Endodermal cell (in vitro differentiated cells): ENCODE data around the gene RAB24. TPM values are rescaled to one million over a fixed set of nuclear protein-coding genes. Genes with fewer than 3 reads are reported as not detected.

Experiments used
- DNase-seq: peaks from one replicate; pipeline ENCODE4 v3.0.0-alpha.2; 2017
- H3K27ac ChIP-seq: 2 replicates; pipeline ENCODE4 v1.5.1; 2013; ENCODE audit warnings: mild to moderate bottlenecking, low read depth, low read length, moderate library complexity
- H3K27me3 ChIP-seq: 2 replicates; pipeline ENCODE4 v1.6.1; 2013; ENCODE audit warnings: mild to moderate bottlenecking, low read length, moderate library complexity; ENCODE audit not compliant: insufficient read depth, control insufficient read depth, poor library complexity, severe bottlenecking
- H3K36me3 ChIP-seq: 2 replicates; pipeline ENCODE4 v1.7.0; 2013; ENCODE audit warnings: mild to moderate bottlenecking, low read length, moderate library complexity; ENCODE audit not compliant: control insufficient read depth, insufficient read depth
- H3K4me1 ChIP-seq: one replicate; pipeline ENCODE4 v1.7.0; 2013; ENCODE audit warnings: low read length; ENCODE audit not compliant: control insufficient read depth, insufficient read depth
- H3K4me3 ChIP-seq: 2 replicates; pipeline ENCODE4 v1.5.1; 2013; ENCODE audit warnings: mild to moderate bottlenecking, low read length, moderate library complexity
- H3K9ac ChIP-seq: 2 replicates; pipeline ENCODE4 v1.6.1; 2013; ENCODE audit warnings: mild to moderate bottlenecking, low read length, moderate library complexity; ENCODE audit not compliant: poor library complexity, severe bottlenecking; ENCODE audit errors: extremely low read depth
- H3K9me3 ChIP-seq: 2 replicates; pipeline ENCODE4 v1.6.1; 2013; ENCODE audit warnings: mild to moderate bottlenecking, low read length, moderate library complexity; ENCODE audit not compliant: control insufficient read depth
- H3K27ac Mint-ChIP-seq: 2 replicates; pipeline ENCODE4 v1.8.0; 2020; ENCODE audit warnings: mixed read lengths
- H3K27me3 Mint-ChIP-seq: 2 replicates; pipeline ENCODE4 v1.8.0; 2021; ENCODE audit warnings: mild to moderate bottlenecking, mixed read lengths; ENCODE audit not compliant: insufficient read depth
- H3K36me3 Mint-ChIP-seq: 2 replicates; pipeline ENCODE4 v1.8.0; 2020; ENCODE audit warnings: low read depth, mixed read lengths
- H3K4me1 Mint-ChIP-seq: 2 replicates; pipeline ENCODE4 v1.8.0; 2020; ENCODE audit warnings: mixed read lengths
- H3K4me3 Mint-ChIP-seq: 2 replicates; pipeline ENCODE4 v1.8.0; 2020; ENCODE audit warnings: mild to moderate bottlenecking, moderate library complexity, mixed read lengths
- H3K9me3 Mint-ChIP-seq: 2 replicates; pipeline ENCODE4 v1.8.0; 2020; ENCODE audit warnings: mild to moderate bottlenecking, mixed read lengths
- CTCF ChIP-seq: fragments of 200-600 bp; sonication (generic); conservative IDR thresholded peaks from 2 replicates; pipeline ENCODE4 v1.5.0; 2021; ENCODE audit warnings: antibody characterized with exemption, mild to moderate bottlenecking
- WGBS, 2 experiments: methylation state at CpG; one replicate each; pipeline versions ENCODE4 v1.1.5 to v1.1.7; 2013; ENCODE audit warnings: missing lambda C conversion rate in 2 of 2, mixed read lengths in 1 of 2; ENCODE audit not compliant: insufficient coverage in 1 of 2, insufficient read length in 1 of 2; 5-methylcytosine and 5-hydroxymethylcytosine counted together
- total RNA-seq, 2 donors: library from RNA; stranded (reverse); fragmentation: NEBNext Ultra II Directional in 1 of 2; extraction: Animal tissue kit (Norgen Biotek cat#: 25700) in 1 of 2; gene quantifications; 2 replicates in 1 of 2; 3 replicates in 1 of 2; pipeline ENCODE4 v1.2.1, GENCODE V29; 2021

Gene RAB24
- total RNA-seq, 2 donors from 2014 or later = 13.8 to 25.1 TPM

GRCh38 chr5:177301503-177302165 lies 1.9 kb downstream of the RAB24 start:
- Mint-ChIP-seq H3K36me3 (peaks cover 37% of the 10 kb centered on the region), H3K9me3 (no peaks in the 10 kb centered on the region), H3K4me1 (peaks cover 54% of the 10 kb centered on the region), H3K27me3 (no peaks in the 10 kb centered on the region), H3K4me3 (peak overlapping the region; percentile 81), H3K27ac (peak overlapping the region; percentile 55)
- peak; percentile 58 for DNase-seq
- Histone ChIP-seq H3K27ac (no peak overlapping the region), H3K4me3 (no peak overlapping the region), H3K9me3 (no peaks in the 10 kb centered on the region), H3K27me3 (no peaks in the 10 kb centered on the region), H3K36me3 (peaks cover 60% of the 10 kb centered on the region), H3K9ac (no peak overlapping the region), H3K4me1 (peaks cover 20% of the 10 kb centered on the region)
- WGBS, 2 experiments = 95 to 96% methylated on average over 6 to 7 of the region's 7 CpGs
- no peak for TF ChIP-seq CTCF

- Mint-ChIP-seq H3K36me3 (peaks cover 37% of the 10 kb centered on the region), H3K27ac (peak overlapping the region; percentile 86), H3K4me3 (no peak overlapping the region), H3K27me3 (no peaks in the 10 kb centered on the region), H3K4me1 (peaks cover 61% of the 10 kb centered on the region), H3K9me3 (no peaks in the 10 kb centered on the region)
- H3K4me1 ChIP-seq = peaks cover 20% of the 10 kb centered on the region
- H3K27me3 ChIP-seq = no peaks in the 10 kb centered on the region
- TF ChIP-seq CTCF = no peak
- H3K9me3 ChIP-seq = no peaks in the 10 kb centered on the region
- H3K9ac ChIP-seq = no peak overlapping the region
- H3K36me3 ChIP-seq = peaks cover 60% of the 10 kb centered on the region
- WGBS, 2 experiments = 92 to 100% methylated on average over 1 to 2 of the region's 2 CpGs
- no peak for DNase-seq
- H3K4me3 ChIP-seq = no peak overlapping the region
- H3K27ac ChIP-seq = no peak overlapping the region
These were observed 2.6 kb downstream of the RAB24 start for GRCh38 chr5:177300951-177301350.

GRCh38 chr5:177300236-177300880 lies 3.2 kb downstream of the RAB24 start:
- Histone ChIP-seq H3K27me3 (no peaks in the 10 kb centered on the region), H3K4me1 (peaks cover 20% of the 10 kb centered on the region), H3K9me3 (no peaks in the 10 kb centered on the region), H3K27ac (no peak overlapping the region), H3K9ac (no peak overlapping the region), H3K36me3 (peaks cover 60% of the 10 kb centered on the region), H3K4me3 (no peak overlapping the region)
- Mint-ChIP-seq H3K27me3 (no peaks in the 10 kb centered on the region), H3K4me1 (peaks cover 67% of the 10 kb centered on the region), H3K27ac (peak overlapping the region; percentile 86), H3K9me3 (no peaks in the 10 kb centered on the region), H3K4me3 (no peak overlapping the region), H3K36me3 (peaks cover 37% of the 10 kb centered on the region)
- TF ChIP-seq CTCF = peak; percentile 44
- 83% methylated on average over 4 of the region's 4 CpGs; no CpG with 5 or more reads in 1 of the 2 experiments for WGBS, 2 experiments
- DNase-seq = peak; percentile 77
